Heart left ventricle (tissue), 16 donors: Measurements from ENCODE around the gene NOC2L. TPM values are rescaled to one million over a fixed set of nuclear protein-coding genes. Genes with fewer than 3 reads are reported as not detected.
A peak's percentile ranks its signal among the peaks of the same experiment; 100 is the strongest.

Experiments used
- ATAC-seq, 4 donors: fragments of 200-7000 bp; cut with Tn5 transposase; one replicate each; pipeline ENCODE4 v1.9.1; 2020 to 2022; ENCODE audit warnings: moderate library complexity in 4 of 4, mild to moderate bottlenecking in 3 of 4, moderate number of reproducible peaks in 1 of 4
- DNase-seq, 5 donors: peaks; one replicate each; pipeline ENCODE4 v3.0.0-alpha.2; 2020
- H3K27ac ChIP-seq, 12 donors: fragments of 200-600 bp; sonication (generic) in 4 of 12; one replicate each; pipeline versions ENCODE4 v1.5.0 to v1.8.0; 2016 to 2022; ENCODE audit warnings: mild to moderate bottlenecking in 2 of 12
- H3K27me3 ChIP-seq, 9 donors: fragments of 200-600 bp; sonication (generic) in 2 of 9; one replicate each; pipeline versions ENCODE4 v1.5.1 to v1.8.0; 2016 to 2022; ENCODE audit warnings: mild to moderate bottlenecking in 3 of 9
- H3K36me3 ChIP-seq, 9 donors: fragments of 200-600 bp; sonication (generic) in 2 of 9; one replicate each; pipeline versions ENCODE4 v1.5.0 to v1.8.0; 2018 to 2022; ENCODE audit warnings: mild to moderate bottlenecking in 2 of 9
- H3K4me1 ChIP-seq, 12 donors: fragments of 200-600 bp; sonication (generic) in 4 of 12; one replicate each; pipeline versions ENCODE4 v1.5.0 to v1.8.0; 2016 to 2022; ENCODE audit warnings: mild to moderate bottlenecking in 3 of 12
- H3K4me3 ChIP-seq, 12 donors: fragments of 200-600 bp; sonication (generic) in 4 of 12; one replicate each; pipeline versions ENCODE4 v1.5.0 to v1.8.0; 2017 to 2022; ENCODE audit warnings: mild to moderate bottlenecking in 9 of 12, moderate library complexity in 4 of 12
- H3K9me3 ChIP-seq, 12 donors: fragments of 200-600 bp; sonication (generic) in 4 of 12; one replicate each; pipeline versions ENCODE4 v1.5.0 to v1.8.0; 2016 to 2022; ENCODE audit warnings: mild to moderate bottlenecking in 1 of 12
- POLR2A ChIP-seq, 2 donors: fragments of 450-650 bp; IDR thresholded peaks; one replicate each; pipeline ENCODE4 v1.6.1; 2017; ENCODE audit warnings: antibody characterized with exemption in 2 of 2, mild to moderate bottlenecking in 2 of 2, moderate library complexity in 2 of 2
- WGBS, 4 donors: extraction: QIAGEN DNeasy Blood & Tissue Kit in 2 of 4; methylation state at CpG; one replicate each; pipeline versions ENCODE4 v1.1.5 to v1.1.7; 2013 to 2018; 5-methylcytosine and 5-hydroxymethylcytosine counted together
- intact Hi-C, 10 donors: fragments of 100-400 bp; cut with DNase I; formaldehyde crosslinking; loops; one replicate each; pipeline versions ENCODE4 v1.11.1 to v1.14.2; 2022
- polyA plus RNA-seq, 2 donors: library from polyadenylated mRNA; stranded (reverse); fragments of 200-250 nt; gene quantifications; one replicate each; pipeline ENCODE4 v1.2.3, GENCODE V29; 2013
- total RNA-seq, 9 donors: library from RNA; depleted of rRNA in 2 of 9; stranded (reverse); fragments of >200 nt in 2 of 9; fragmentation: NEBNext Ultra II Directional in 3 of 9; extraction: Animal tissue kit (Norgen Biotek cat#: 25700) in 3 of 9; gene quantifications; one replicate each; pipeline versions ENCODE4 v1.1.0 to v1.2.4, GENCODE V29; 2016 to 2023
- TF ChIP-seq, protein P1 (sequence below), 12 donors: fragments of 200-600 bp; sonication (generic) in 4 of 12; IDR thresholded peaks; one replicate each; pipeline versions ENCODE4 v1.5.0 to v1.8.0; 2018 to 2022; ENCODE audit warnings: antibody characterized with exemption in 12 of 12, mild to moderate bottlenecking in 5 of 12
- donor health status: ischemic (EF 13 %, LVEDD 7.1; RV severe dilation, severe dysfunction).
- donor health status: healthy with polysubstance abuse.
- donor health status: DM: no; HTN: yes; CAD: no.
- donor health status: DM: no; HTN: no; CAD: no.
- donor health status: ischemic (EF 25% LVEDD 6.9; RV normal size, moderate dysfunction).
- donor health status: ischemic (EF 25% LVEDD 5.7; RV mildly dilated, moderate dysfunction).
- donor health status: healthy.
- donor health status: DM: yes; HTN: yes; CAD: no.
- donor health status: ischemic (EF 35%, LVEDD 5.7; RV mildly dilated, moderate dysfunction).
- donor health status: nonischemic (EF 11% LVEDD 7.7; RV severe dilation, severe dysfunction).
- donor health status: DM: yes; HTN: yes; CAD: no.
- donor health status: PGD.
- donor health status: ischemic (EF 29% LVEDD 5.4; RV normal size, mild dysfunction).
- donor health status: nonischemic (EF 23%, LVEDD 6.1; RV moderate dilation, normal function).

The NOC2L gene
- total and polyA plus RNA-seq, 11 donors, result 36.0 to 85.3 (median 44.0) TPM

DNA sequence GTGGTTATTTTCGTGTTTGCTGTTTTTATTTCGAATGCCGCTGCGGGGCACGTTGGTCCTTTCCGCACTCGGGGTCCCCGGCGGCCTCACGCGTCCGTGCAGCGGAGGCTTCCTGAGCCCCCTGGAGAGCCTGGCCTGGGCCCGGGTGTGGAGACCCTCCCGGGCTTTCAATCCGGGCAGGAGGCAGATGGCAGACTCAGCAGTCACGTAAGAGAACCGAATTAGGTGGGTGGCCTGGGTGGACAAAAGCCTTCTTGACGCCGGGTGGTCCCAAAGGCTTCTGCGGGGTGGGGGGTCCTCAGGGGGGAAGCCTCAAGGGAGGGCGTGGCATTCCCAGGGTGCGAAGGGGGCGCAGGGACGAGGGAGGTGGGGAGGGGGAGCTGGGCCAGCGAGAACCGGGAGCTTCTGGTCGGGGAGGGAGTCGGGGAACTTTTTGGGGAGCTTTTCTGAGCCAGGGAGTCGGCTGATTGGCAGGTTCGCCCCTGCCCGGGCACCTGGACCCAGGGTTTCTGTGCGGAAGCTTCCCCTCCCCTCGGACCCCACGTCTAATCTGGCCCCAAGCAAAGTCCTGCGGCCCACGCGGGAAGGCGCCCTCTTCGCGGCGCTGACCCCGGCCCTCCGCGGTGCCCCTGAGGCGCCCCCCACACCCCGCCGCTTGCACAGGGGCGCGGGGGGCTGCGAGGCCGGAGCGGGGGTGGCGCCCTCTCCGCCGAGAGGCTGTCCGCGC is 42.2 kb upstream of the NOC2L start:
- Histone ChIP-seq H3K27ac (peak overlapping the region; percentile 96 to 100 (median 100)), H3K4me3 (peak overlapping the region; percentile 51 to 93 (median 79)), H3K27me3 (peaks cover 0 to 73% (median 0%) of the 10 kb centered on the region in 9 donors), H3K9me3 (no peaks in the 10 kb centered on the region), H3K36me3 (peaks cover 0 to 7% (median 0%) of the 10 kb centered on the region in 9 donors), H3K4me1 (peaks cover 10 to 65% (median 41%) of the 10 kb centered on the region in 12 donors)
- peak in 4 of 5 donors; percentile 40 to 63 (median 41) for DNase-seq
- intact Hi-C loops, result loop anchor here in 1 of 10 donors (2.0 kb wide), 2 partner anchors 14 to 18 kb away; partner anchors contain the start of gene PERM1
- TF ChIP-seq, protein P1, sequence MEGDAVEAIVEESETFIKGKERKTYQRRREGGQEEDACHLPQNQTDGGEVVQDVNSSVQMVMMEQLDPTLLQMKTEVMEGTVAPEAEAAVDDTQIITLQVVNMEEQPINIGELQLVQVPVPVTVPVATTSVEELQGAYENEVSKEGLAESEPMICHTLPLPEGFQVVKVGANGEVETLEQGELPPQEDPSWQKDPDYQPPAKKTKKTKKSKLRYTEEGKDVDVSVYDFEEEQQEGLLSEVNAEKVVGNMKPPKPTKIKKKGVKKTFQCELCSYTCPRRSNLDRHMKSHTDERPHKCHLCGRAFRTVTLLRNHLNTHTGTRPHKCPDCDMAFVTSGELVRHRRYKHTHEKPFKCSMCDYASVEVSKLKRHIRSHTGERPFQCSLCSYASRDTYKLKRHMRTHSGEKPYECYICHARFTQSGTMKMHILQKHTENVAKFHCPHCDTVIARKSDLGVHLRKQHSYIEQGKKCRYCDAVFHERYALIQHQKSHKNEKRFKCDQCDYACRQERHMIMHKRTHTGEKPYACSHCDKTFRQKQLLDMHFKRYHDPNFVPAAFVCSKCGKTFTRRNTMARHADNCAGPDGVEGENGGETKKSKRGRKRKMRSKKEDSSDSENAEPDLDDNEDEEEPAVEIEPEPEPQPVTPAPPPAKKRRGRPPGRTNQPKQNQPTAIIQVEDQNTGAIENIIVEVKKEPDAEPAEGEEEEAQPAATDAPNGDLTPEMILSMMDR (IDR thresholded peaks at IDR 0.05), result no peak
- ATAC-seq, result no peak
- 1 to 2% (median 1%) methylated on average over 23 to 58 of the region's 58 CpGs for WGBS, 4 donors

DNA sequence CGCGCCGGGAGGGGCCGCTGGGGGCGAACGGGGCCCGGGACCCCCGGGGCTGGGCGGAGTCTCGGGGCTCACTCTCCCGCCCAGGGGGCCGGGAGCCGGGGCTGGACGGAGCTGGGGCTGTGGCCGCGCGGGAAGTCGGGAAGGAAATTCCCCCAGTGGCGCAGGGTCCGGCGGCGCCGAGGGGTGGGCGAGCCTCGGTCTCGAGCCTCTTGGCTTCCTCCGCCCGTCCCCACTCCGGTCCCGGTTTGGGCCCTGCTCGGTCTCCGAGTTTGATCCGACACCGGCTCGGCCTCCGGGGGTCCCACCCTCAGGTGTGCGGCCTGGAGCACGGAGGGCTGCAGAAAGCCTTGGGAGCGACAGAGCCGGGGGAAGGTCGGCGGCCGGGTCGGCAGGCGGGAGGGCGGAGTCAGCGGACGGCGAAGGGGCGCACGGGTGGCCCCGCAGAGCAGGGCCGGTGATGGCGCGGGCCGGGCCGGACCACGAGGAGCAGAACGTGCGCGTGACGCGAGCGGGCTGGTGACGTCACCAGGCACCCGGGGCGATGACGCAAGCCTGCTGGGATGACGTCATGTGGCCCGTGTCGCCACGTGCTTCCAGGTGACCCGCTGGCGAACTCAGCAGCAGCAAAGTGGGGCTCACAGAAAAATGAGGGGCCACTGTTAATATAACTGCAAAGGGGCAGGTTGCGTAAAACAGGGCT is 41.5 kb upstream of the NOC2L start:
- peak overlapping the region; percentile 96 to 100 (median 100) for H3K27ac ChIP-seq
- H3K4me3 ChIP-seq, result peak overlapping the region; percentile 51 to 93 (median 79)
- ATAC-seq (peak; percentile 24 to 66 (median 58)), DNase-seq (peak; percentile 78 to 89 (median 85))
- 0 to 1% (median 1%) methylated on average over 51 to 75 of the region's 75 CpGs for WGBS, 4 donors
- H3K4me1 ChIP-seq, result peaks cover 7 to 58% (median 34%) of the 10 kb centered on the region in 12 donors
- intact Hi-C loops, result loop anchor here in 1 of 10 donors (2.0 kb wide), 2 partner anchors 14 to 18 kb away; partner anchors contain the start of gene PERM1
- peaks cover 0 to 70% (median 0%) of the 10 kb centered on the region in 9 donors for H3K27me3 ChIP-seq
- H3K9me3 ChIP-seq, result no peaks in the 10 kb centered on the region
- H3K36me3 ChIP-seq, result peaks cover 0 to 7% (median 0%) of the 10 kb centered on the region in 9 donors
- no peak for TF ChIP-seq POLR2A (IDR thresholded peaks at IDR 0.05)
- TF ChIP-seq, protein P1 (IDR thresholded peaks at IDR 0.05), result no peak

DNA sequence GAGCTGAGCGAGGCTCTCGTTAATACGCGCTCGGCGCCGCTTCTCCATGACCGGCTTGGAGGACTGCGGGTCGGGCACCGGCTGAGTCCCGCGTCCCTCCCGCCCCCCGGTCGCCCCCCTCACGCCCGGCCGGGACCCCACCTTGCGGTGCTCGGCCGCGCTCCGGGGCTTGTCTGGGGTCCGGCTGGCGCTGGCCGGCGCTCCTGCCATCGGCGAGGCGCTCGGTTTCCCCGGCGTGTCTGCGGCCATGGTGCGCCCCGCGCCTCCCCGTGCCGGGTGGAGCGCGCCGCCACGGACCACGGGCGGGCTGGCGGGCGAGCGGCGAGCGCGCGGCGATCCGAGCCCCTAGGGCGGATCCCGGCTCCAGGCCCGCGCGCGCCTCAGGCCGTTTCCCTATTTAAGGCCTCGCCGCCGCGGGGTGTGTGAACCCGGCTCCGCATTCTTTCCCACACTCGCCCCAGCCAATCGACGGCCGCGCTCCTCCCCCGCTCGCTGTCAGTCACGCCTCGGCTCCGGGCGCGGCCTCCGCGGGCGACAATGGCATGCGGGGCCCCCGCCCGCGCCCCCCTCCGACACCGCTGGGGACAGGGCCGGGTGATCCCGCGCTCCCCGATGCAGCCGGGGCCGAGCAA is 40.8 kb upstream of the NOC2L start, which contains the start of gene HES4:
Gene HES4 (minus strand): TSS at position 373 of the 632 bp plus-strand sequence. CDS start 124 bp downstream, at position 249.
- DNase-seq, result peak; percentile 95 to 96 (median 96)
- TF ChIP-seq POLR2A (IDR thresholded peaks at IDR 0.05), result peak; percentile 85 to 98
- TF ChIP-seq, protein P1 (IDR thresholded peaks at IDR 0.05), result no peak

More for the DNA sequence above, 40.8 kb upstream of the NOC2L start, which contains the start of gene HES4:
- Histone ChIP-seq H3K27me3 (peaks cover 0 to 69% (median 0%) of the 10 kb centered on the region in 9 donors), H3K4me1 (peaks cover 0 to 51% (median 28%) of the 10 kb centered on the region in 12 donors), H3K9me3 (no peaks in the 10 kb centered on the region), H3K36me3 (peaks cover 0 to 7% (median 0%) of the 10 kb centered on the region in 9 donors), H3K4me3 (peak within 1 kb of the TSS; percentile 51 to 93 (median 79)), H3K27ac (peak within 1 kb of the TSS; percentile 96 to 100 (median 100))
- 0 to 2% (median 1%) methylated on average over 44 to 95 of the region's 95 CpGs; no CpG with 5 or more reads in 1 of the 4 donors for WGBS, 4 donors
- ATAC-seq, result peak; percentile 66 to 84 (median 81)
- intact Hi-C loops, result loop anchor here in 1 of 10 donors (2.0 to 5.0 kb wide), 3 partner anchors 15 to 93 kb away; partner anchors contain the start of gene PERM1
